H1 (cell line): ENCODE measurements around the gene RIPOR3. TPM values are rescaled to one million over a fixed set of nuclear protein-coding genes. Genes with fewer than 3 reads are reported as not detected.

Experiments
- CTCF ChIA-PET: fragments of 300-600 bp; sonication (Branson Sonifier 250); formaldehyde crosslinking; loops from one replicate; lab custom pipeline; 2021; ENCODE audit not compliant: partially characterized antibody; lab: Charles Lee
- POLR2A ChIA-PET: fragments of 300-600 bp; sonication (Branson Sonifier 250); formaldehyde crosslinking; loops from one replicate; lab custom pipeline; 2021; ENCODE audit warnings: inconsistent platforms; ENCODE audit not compliant: partially characterized antibody; lab: Charles Lee
- DNase-seq, 2 experiments: peaks; one replicate each; pipeline versions ENCODE4 v3.0.0 to v3.0.0-alpha.2; 2010 to 2022; ENCODE audit warnings: low spot score in 2 of 2, low read depth in 1 of 2, mixed read lengths in 1 of 2
- FAIRE-seq: peaks from 2 replicates; lab custom pipeline; 2011; peaks lifted over from hg19 to GRCh38; lab: Jason Lieb, UNC
- H2AFZ ChIP-seq: 2 replicates; pipeline ENCODE4 v1.8.1; 2012; ENCODE audit warnings: low read length, inconsistent platforms
- H2AK5ac ChIP-seq: 2 replicates; pipeline ENCODE4 v1.6.1; 2013; ENCODE audit warnings: low read depth, low read length
- H2BK120ac ChIP-seq: replicated peaks from 2 replicates; pipeline ENCODE3; 2013; ENCODE audit warnings: low read depth, low read length, inconsistent platforms
- H2BK12ac ChIP-seq: 2 replicates; pipeline ENCODE4 v1.6.1; 2013; ENCODE audit warnings: low read depth, low read length
- H2BK15ac ChIP-seq: 2 replicates; pipeline ENCODE4 v1.6.1; 2013; ENCODE audit warnings: low read length
- H2BK20ac ChIP-seq: 2 replicates; pipeline ENCODE4 v1.6.1; 2013; ENCODE audit warnings: low read length
- H2BK5ac ChIP-seq: 2 replicates; pipeline ENCODE4 v1.6.1; 2013; ENCODE audit warnings: low read depth, low read length
- H3K14ac ChIP-seq: 2 replicates; pipeline ENCODE4 v1.6.1; 2013; ENCODE audit warnings: inconsistent platforms; ENCODE audit not compliant: insufficient read length
- H3K18ac ChIP-seq: 2 replicates; pipeline ENCODE4 v1.6.1; 2013; ENCODE audit warnings: low read length; ENCODE audit errors: extremely low read depth
- H3K23ac ChIP-seq: 2 replicates; pipeline ENCODE4 v1.6.1; 2013; ENCODE audit warnings: inconsistent platforms; ENCODE audit not compliant: insufficient read length
- H3K23me2 ChIP-seq: 2 replicates; pipeline ENCODE4 v1.6.1; 2013; ENCODE audit warnings: low read depth, low read length
- H3K27ac ChIP-seq: 2 replicates; pipeline ENCODE4 v1.6.1; 2011; ENCODE audit warnings: low read depth, low read length, inconsistent platforms
- H3K27me3 ChIP-seq, 4 experiments: replicated peaks in 1 of 4; 1 replicate in 1 of 4; 2 replicates in 3 of 4; pipeline versions ENCODE4 v1.6.1 to v1.8.1; 2011 to 2013; ENCODE audit warnings: low read length in 3 of 4, mild to moderate bottlenecking in 3 of 4, inconsistent platforms in 2 of 4, mixed read lengths in 2 of 4, moderate library complexity in 1 of 4; ENCODE audit not compliant: control insufficient read depth in 3 of 4, insufficient read depth in 3 of 4; ENCODE audit errors: extremely low read depth in 1 of 4
- H3K36me3 ChIP-seq, 4 experiments: 2 replicates each; pipeline versions ENCODE4 v1.6.1 to v1.8.1; 2011 to 2013; ENCODE audit warnings: mild to moderate bottlenecking in 4 of 4, low read length in 3 of 4, moderate library complexity in 2 of 4, control low read depth in 1 of 4, inconsistent platforms in 1 of 4; ENCODE audit not compliant: insufficient read depth in 4 of 4, control insufficient read depth in 2 of 4
- H3K4ac ChIP-seq: replicated peaks from 2 replicates; pipeline ENCODE3; 2013; ENCODE audit warnings: low read length, low read depth, mixed read lengths, inconsistent platforms; ENCODE audit not compliant: insufficient read length
- H3K4me1 ChIP-seq, 4 experiments: replicated peaks in 1 of 4; 1 replicate in 1 of 4; 2 replicates in 3 of 4; pipeline versions ENCODE4 v1.6.1 to v1.8.1; 2011 to 2013; ENCODE audit warnings: low read length in 3 of 4, inconsistent platforms in 2 of 4, mixed read lengths in 1 of 4; ENCODE audit not compliant: insufficient read depth in 4 of 4, control insufficient read depth in 3 of 4
- H3K4me2 ChIP-seq, 2 experiments: 2 replicates each; pipeline versions ENCODE4 v1.6.1 to v1.8.1; 2011 to 2013; ENCODE audit warnings: low read depth in 2 of 2, low read length in 2 of 2, control low read depth in 1 of 2, inconsistent platforms in 1 of 2, mild to moderate bottlenecking in 1 of 2; ENCODE audit not compliant: insufficient read depth in 1 of 2
- H3K4me3 ChIP-seq, 4 experiments: fragments of 200-600, 300-600 bp in 1 of 4; sonication (generic), shearing (Covaris generic), sonication (Bioruptor Twin) in 1 of 4; 2 replicates each; pipeline versions ENCODE4 v1.5.1 to v1.8.1; 2011 to 2016; ENCODE audit warnings: low read length in 4 of 4, low read depth in 3 of 4, control low read depth in 2 of 4, inconsistent platforms in 2 of 4, mild to moderate bottlenecking in 2 of 4, mixed read lengths in 1 of 4, moderate library complexity in 1 of 4; ENCODE audit not compliant: insufficient read depth in 2 of 4; ENCODE audit errors: extremely low read depth in 1 of 4
- H3K56ac ChIP-seq: replicated peaks from 2 replicates; pipeline ENCODE3; 2013; ENCODE audit warnings: low read depth, mild to moderate bottlenecking, mixed read lengths, low read length, inconsistent platforms; ENCODE audit not compliant: insufficient read length
- H3K79me1 ChIP-seq: 2 replicates; pipeline ENCODE4 v1.6.1; 2013; ENCODE audit warnings: low read depth, low read length, control low read depth
- H3K79me2 ChIP-seq, 2 experiments: 2 replicates each; pipeline versions ENCODE4 v1.6.1 to v1.8.1; 2012 to 2013; ENCODE audit warnings: low read length in 2 of 2, mild to moderate bottlenecking in 2 of 2, inconsistent platforms in 1 of 2; ENCODE audit not compliant: insufficient read depth in 2 of 2, control insufficient read depth in 1 of 2
- H3K9ac ChIP-seq, 4 experiments: replicated peaks in 1 of 4; 1 replicate in 1 of 4; 2 replicates in 3 of 4; pipeline versions ENCODE4 v1.6.1 to v1.8.1; 2011 to 2013; ENCODE audit warnings: low read depth in 3 of 4, low read length in 3 of 4, control low read depth in 2 of 4, mild to moderate bottlenecking in 2 of 4, moderate library complexity in 2 of 4, inconsistent platforms in 1 of 4; ENCODE audit errors: extremely low read depth in 1 of 4
- H3K9me3 ChIP-seq, 2 experiments: 2 replicates each; pipeline versions ENCODE4 v1.6.1 to v1.8.1; 2012 to 2013; ENCODE audit warnings: mild to moderate bottlenecking in 2 of 2, moderate library complexity in 2 of 2, control low read depth in 1 of 2, inconsistent platforms in 1 of 2, low read depth in 1 of 2, low read length in 1 of 2, mixed read lengths in 1 of 2; ENCODE audit not compliant: insufficient read depth in 2 of 2
- H4K20me1 ChIP-seq, 2 experiments: replicated peaks in 1 of 2; 2 replicates each; pipeline versions ENCODE3 to v1.8.1; 2011 to 2013; ENCODE audit warnings: inconsistent platforms in 2 of 2, low read length in 2 of 2, mild to moderate bottlenecking in 1 of 2; ENCODE audit not compliant: insufficient read depth in 2 of 2, control insufficient read depth in 1 of 2
- H4K5ac ChIP-seq: 2 replicates; pipeline ENCODE4 v1.6.1; 2013; ENCODE audit warnings: low read length, low read depth, mixed read lengths, inconsistent platforms; ENCODE audit not compliant: insufficient read length
- H4K8ac ChIP-seq: 2 replicates; pipeline ENCODE4 v1.8.0; 2013; ENCODE audit warnings: mild to moderate bottlenecking, moderate library complexity, low read length, inconsistent platforms; ENCODE audit not compliant: insufficient read depth; ENCODE audit errors: extremely low read depth
- H4K91ac ChIP-seq: replicated peaks from 2 replicates; pipeline ENCODE3; 2013; ENCODE audit warnings: low read length, mixed read lengths, inconsistent platforms; ENCODE audit not compliant: insufficient read length
- EP300 ChIP-seq, 2 experiments: IDR thresholded peaks; 1 replicate in 1 of 2; 2 replicates in 1 of 2; pipeline ENCODE4 v1.6.1; 2011 to 2012; ENCODE audit warnings: low read depth in 2 of 2, low read length in 2 of 2, mild to moderate bottlenecking in 2 of 2, borderline replicate concordance in 1 of 2, inconsistent platforms in 1 of 2, moderate library complexity in 1 of 2
- GTF2F1 ChIP-seq: IDR thresholded peaks from 2 replicates; pipeline ENCODE4 v1.6.1; 2012; ENCODE audit warnings: low read depth, low read length, improper control_type of control experiment, borderline replicate concordance
- JUN ChIP-seq: IDR thresholded peaks from 2 replicates; pipeline ENCODE4 v1.6.1; 2011; ENCODE audit warnings: low read depth, mild to moderate bottlenecking, improper control_type of control experiment, low read length
- NANOG ChIP-seq: IDR thresholded peaks from 2 replicates; pipeline ENCODE4 v1.6.1; 2011; ENCODE audit warnings: low read length, low read depth, mild to moderate bottlenecking, inconsistent platforms; ENCODE audit not compliant: insufficient read depth, poor library complexity, severe bottlenecking
- POU5F1 ChIP-seq: IDR thresholded peaks from 2 replicates; pipeline ENCODE4 v1.6.1; 2011; ENCODE audit warnings: low read depth, mild to moderate bottlenecking, low read length, moderate library complexity
- RAD21 ChIP-seq, 2 experiments: IDR thresholded peaks in 1 of 2; conservative IDR thresholded peaks in 1 of 2; 2 replicates each; pipeline ENCODE4 v1.6.1; 2011; ENCODE audit warnings: low read depth in 2 of 2, low read length in 2 of 2, improper control_type of control experiment in 1 of 2, inconsistent platforms in 1 of 2, mild to moderate bottlenecking in 1 of 2, moderate library complexity in 1 of 2
- RNF2 ChIP-seq: fragments of 200-900, 300-1000 bp; sonication (generic); IDR thresholded peaks from 2 replicates; pipeline ENCODE4 v1.7.1; 2016; ENCODE audit warnings: borderline replicate concordance, low read depth, mild to moderate bottlenecking, antibody characterized with exemption, low read length; ENCODE audit not compliant: poor library complexity, severe bottlenecking; ENCODE audit errors: missing control alignments
- SP2 ChIP-seq: IDR thresholded peaks from 2 replicates; pipeline ENCODE4 v1.6.1; 2012; ENCODE audit warnings: mild to moderate bottlenecking, low read length, inconsistent platforms
- TEAD4 ChIP-seq: IDR thresholded peaks from 2 replicates; pipeline ENCODE4 v1.6.1; 2012; ENCODE audit warnings: low read depth, low read length, inconsistent platforms, mixed read lengths
- ZNF274 ChIP-seq: IDR thresholded peaks from 2 replicates; pipeline ENCODE4 v1.7.0; 2012; ENCODE audit warnings: low read length, borderline replicate concordance; ENCODE audit errors: extremely low read depth
- WGBS, 2 experiments: shearing (Covaris generic) in 1 of 2; methylation state at CpG; one replicate each; pipeline versions ENCODE4 v1.1.6 to v1.1.7; 2013 to 2015; ENCODE audit warnings: low lambda C conversion rate in 2 of 2, mixed read lengths in 2 of 2, inconsistent platforms in 1 of 2, low coverage in 1 of 2, missing lambda C conversion rate in 1 of 2; ENCODE audit not compliant: insufficient replicate concordance in 2 of 2, insufficient coverage in 1 of 2, insufficient read length in 1 of 2; ENCODE audit errors: extremely low coverage in 1 of 2, missing lambda C conversion rate in 1 of 2; 5-methylcytosine and 5-hydroxymethylcytosine counted together
- polyA plus RNA-seq, 7 experiments: library from polyadenylated mRNA; depleted of rRNA in 3 of 7; stranded (reverse) in 5 of 7; unstranded in 2 of 7; fragments of >200 nt in 5 of 7; fragments of 200-250 nt in 2 of 7; gene quantifications; 1 replicate in 5 of 7; 2 replicates in 1 of 7; 4 replicates in 1 of 7; pipeline versions ENCODE4 v1.2.1 to v1.2.3, GENCODE V29; 2011 to 2013; ENCODE audit warnings: missing spikeins in 2 of 7, mixed read lengths in 2 of 7
- total RNA-seq: library from RNA; stranded (reverse); fragmentation: NEBNext Ultra II Directional; extraction: Animal tissue kit (Norgen Biotek cat#: 25700); gene quantifications from 2 replicates; pipeline ENCODE4 v1.2.1, GENCODE V29; 2021

Gene RIPOR3
- total and polyA plus RNA-seq, 2 of the 8 experiments (the other 6 are each of a cell fraction or from before 2014, with no cell fraction given), result 3.6 to 4.5 TPM

GRCh38 chr20:50621068-50621665 is 70.2 kb downstream of the RIPOR3 start:
- Histone ChIP-seq H3K27ac (no peak overlapping the region), H3K9me3 (peaks cover 5 to 6% of the 10 kb centered on the region in 2 experiments; a peak in 2 of 4 replicates), H3K4ac (no peak overlapping the region), H4K20me1 (peaks cover 2 to 4% of the 10 kb centered on the region in 2 experiments), H2BK5ac (no peak overlapping the region), H3K56ac (no peak overlapping the region), H3K9ac (no peak overlapping the region), H2BK20ac (no peak overlapping the region), H4K8ac (no peak overlapping the region), H2AK5ac (no peak overlapping the region), H4K5ac (no peak overlapping the region), H2BK15ac (no peak overlapping the region), H3K27me3 (no peaks in the 10 kb centered on the region), H3K18ac (no peak overlapping the region), H3K36me3 (no peaks in the 10 kb centered on the region), H2AFZ (no peak overlapping the region), H3K4me1 (peaks cover 0 to 8% (median 2%) of the 10 kb centered on the region in 4 experiments; a peak in 3 of 7 replicates), H3K23ac (no peak overlapping the region), H3K4me2 (no peak overlapping the region), H2BK12ac (no peak overlapping the region), H4K91ac (no peak overlapping the region), H3K79me2 (no peaks in the 10 kb centered on the region), H3K79me1 (no peaks in the 10 kb centered on the region), H3K23me2 (no peaks in the 10 kb centered on the region), H2BK120ac (no peak overlapping the region), H3K14ac (no peak overlapping the region), H3K4me3 (no peak overlapping the region)
- 87% methylated on average over 4 of the region's 4 CpGs; no CpG with 5 or more reads in 1 of the 2 experiments for WGBS, 2 experiments
- CTCF ChIA-PET, result interaction anchor here (0.6 to 1.9 kb wide), 2 partner anchors 10 to 267 kb away, joined by 5 to 7 read pairs; no protein-coding TSS in a partner anchor
- POLR2A ChIA-PET, result no interaction called here
- no peak for DNase-seq
- FAIRE-seq, result no peak
- TF ChIP-seq GTF2F1 (no peak), EP300 (IDR thresholded peaks at IDR 0.05; ENCODE audit: borderline replicate concordance in 1 of 2, low read depth in 2 of 2, low read length in 2 of 2) (no peak), POU5F1 (no peak), JUN (no peak), SP2 (no peak), RAD21 (IDR thresholded peaks at IDR 0.05 in 1 of 2, conservative IDR thresholded peaks at IDR 0.05 in 1 of 2; ENCODE audit: low read depth in 2 of 2, low read length in 2 of 2) (no peak), ZNF274 (no peak), RNF2 (no peak), NANOG (no peak), TEAD4 (no peak)
